CD4-positive, alpha-beta T cell treated with Interleukin-6 for 4 hours (primary cell): ENCODE results near the gene UBAC2.

Experiments used
- DNase-seq: peaks from one replicate; pipeline ENCODE4 v3.0.0-alpha.2; 2020; ENCODE audit warnings: mixed read lengths

Gene UBAC2, protein sequence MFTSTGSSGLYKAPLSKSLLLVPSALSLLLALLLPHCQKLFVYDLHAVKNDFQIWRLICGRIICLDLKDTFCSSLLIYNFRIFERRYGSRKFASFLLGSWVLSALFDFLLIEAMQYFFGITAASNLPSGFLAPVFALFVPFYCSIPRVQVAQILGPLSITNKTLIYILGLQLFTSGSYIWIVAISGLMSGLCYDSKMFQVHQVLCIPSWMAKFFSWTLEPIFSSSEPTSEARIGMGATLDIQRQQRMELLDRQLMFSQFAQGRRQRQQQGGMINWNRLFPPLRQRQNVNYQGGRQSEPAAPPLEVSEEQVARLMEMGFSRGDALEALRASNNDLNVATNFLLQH

DNA sequence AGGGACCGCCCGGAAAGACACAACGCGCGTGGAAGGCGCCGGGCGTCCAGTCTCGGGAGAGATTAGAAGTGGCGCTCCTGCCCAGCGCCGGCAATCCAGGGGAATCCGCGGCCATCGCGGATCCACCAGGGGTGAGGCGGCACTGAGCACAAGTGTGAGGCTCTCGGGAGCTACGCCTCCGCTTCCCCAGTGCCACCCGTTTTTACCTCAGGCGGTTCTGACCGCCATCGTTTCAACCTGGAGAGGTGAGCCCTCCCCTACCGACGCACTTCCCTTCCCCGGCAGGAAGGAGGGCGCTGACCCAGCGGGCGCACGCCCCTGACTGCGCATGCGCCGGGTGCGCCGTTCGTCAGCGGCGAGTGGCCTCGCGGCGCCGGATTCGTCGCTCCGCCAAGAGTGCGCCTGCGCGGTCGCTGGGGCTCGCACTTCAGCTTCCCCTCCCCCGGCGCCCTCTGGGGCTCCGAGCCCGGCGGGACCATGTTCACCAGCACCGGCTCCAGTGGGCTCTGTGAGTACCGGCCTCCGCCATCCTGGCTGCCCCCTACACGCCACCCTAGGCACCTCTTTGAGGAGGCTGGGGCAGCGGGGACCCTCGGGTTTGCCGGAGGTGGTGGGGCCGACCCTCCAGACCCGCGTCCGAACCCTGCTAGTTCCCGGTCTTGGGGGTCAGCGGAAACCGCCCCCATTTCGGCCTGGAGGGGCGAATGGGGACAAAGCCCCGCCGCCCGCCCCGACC lies at the start of gene UBAC2:
Gene UBAC2 (plus strand): TSS at position 423 of the 736 bp plus-strand sequence. CDS start 55 bp downstream, at position 478.
- DNase-seq, result peak; percentile 97

DNA sequence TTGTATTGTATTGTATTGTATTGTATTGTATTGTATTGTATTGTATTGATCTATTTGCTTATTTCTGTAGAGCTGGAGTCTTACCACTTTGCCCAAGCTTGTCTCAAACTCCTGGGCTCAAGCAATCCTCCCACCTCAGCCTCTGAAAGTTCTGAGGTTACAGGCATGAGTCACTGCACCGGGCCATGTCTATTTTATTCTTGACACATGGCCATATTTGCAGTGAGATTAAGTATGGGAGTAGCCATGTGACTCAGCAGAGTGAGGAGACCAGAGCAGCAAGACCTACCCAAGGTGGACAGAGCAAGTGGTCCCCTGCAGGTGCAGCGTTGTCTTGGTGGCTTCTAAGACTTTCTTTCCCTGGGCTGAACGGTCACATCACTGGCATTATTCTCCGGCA lies 49.1 kb upstream of the UBAC2 start:
- DNase-seq, result no peak

DNA sequence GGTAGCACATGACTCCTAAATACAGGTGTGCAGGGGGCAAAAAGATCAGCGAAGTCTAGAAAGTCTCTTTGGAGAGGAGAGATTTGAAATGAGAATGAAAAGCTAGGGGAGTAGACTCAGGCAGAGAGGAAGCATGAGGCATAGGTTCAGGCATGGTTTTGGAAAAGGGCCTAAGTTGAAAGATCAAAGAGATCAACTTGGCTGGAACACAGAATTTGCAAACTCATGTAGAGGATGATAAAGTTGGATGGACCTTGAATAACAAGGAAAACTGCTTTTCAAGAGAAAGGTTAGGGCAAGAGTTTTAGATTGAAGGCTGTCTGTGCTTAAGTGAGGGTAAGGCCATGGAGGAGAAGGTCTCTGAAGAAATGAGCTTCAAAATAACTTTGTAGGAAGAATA lies 47.4 kb upstream of the UBAC2 start:
- DNase-seq, result no peak

DNA sequence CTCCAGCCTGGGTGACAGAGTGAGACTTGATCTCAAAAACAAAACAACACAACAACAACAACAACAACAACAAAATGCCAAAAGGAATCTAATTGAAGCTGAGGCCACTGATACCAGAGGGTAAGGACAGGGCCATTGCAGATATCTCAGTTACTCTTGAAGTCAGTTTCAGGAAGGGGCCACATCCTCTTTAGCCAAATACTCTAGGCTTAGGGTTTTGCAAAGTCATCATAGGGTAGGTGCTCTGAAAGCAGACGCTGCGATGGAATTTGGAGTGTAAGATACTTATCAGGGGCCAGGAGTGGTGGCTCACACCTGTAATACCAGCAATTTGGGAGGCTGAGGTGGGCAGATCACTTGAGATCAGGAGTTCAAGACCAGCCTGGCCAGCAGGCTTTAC lies 46.6 kb upstream of the UBAC2 start:
- DNase-seq, result no peak

DNA sequence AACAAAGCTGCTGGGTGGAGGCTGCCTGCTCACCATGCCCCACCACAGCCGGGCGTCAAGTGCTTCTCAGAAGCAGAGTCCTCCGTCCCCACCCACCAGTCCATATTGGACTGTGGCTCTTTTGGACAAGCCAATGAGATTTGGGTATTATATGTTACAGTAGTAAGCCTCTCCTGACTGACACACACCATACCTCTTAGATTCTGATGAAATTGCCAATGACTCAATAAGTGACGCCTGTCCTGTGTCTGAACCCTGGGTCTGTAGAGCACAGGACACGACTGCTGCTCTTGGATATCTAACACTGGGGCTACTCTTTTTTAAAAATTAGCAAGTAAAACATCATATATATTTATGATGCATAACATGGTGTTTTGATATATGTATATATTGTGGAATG lies 44.8 kb upstream of the UBAC2 start:
- DNase-seq, result no peak

DNA sequence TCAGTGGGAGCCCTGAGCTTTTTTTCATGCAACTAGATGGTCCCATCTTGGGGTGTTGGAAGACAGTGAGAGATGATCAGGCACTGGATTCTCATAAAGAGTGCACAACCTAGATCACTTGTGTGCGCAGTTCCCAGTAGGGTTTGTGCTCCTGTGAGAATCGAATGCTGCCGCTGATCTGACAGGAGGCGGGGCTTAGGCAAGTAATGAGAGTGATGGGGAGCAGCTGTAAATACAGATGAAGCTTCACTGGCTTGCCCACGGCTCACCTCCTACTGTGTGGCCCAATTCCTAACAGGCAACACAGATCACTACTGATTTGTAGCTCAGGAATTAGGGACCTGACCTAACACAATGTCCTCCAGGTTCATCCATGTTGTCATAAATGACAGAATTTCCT lies 43.6 kb upstream of the UBAC2 start:
- no peak for DNase-seq

DNA sequence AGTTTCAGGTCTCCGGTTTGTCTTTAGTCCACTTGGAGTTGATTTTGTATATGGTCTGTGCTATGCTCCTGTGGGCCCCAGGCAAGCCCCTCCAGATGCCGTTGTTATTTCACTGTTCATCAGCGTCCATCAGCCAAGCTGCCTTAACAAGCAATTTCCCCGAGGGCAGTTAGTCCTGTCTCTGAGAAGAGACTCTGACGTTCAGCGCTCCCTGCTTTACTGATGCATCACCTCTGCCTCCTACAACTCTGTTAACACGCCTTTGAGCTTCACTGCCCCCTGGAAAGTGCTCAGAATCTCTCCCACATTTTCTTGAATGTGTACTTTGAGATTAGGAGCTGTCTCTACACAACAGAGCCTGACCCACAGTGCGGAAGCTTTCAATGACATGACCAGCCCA lies 41.8 kb upstream of the UBAC2 start:
- DNase-seq, result no peak

DNA sequence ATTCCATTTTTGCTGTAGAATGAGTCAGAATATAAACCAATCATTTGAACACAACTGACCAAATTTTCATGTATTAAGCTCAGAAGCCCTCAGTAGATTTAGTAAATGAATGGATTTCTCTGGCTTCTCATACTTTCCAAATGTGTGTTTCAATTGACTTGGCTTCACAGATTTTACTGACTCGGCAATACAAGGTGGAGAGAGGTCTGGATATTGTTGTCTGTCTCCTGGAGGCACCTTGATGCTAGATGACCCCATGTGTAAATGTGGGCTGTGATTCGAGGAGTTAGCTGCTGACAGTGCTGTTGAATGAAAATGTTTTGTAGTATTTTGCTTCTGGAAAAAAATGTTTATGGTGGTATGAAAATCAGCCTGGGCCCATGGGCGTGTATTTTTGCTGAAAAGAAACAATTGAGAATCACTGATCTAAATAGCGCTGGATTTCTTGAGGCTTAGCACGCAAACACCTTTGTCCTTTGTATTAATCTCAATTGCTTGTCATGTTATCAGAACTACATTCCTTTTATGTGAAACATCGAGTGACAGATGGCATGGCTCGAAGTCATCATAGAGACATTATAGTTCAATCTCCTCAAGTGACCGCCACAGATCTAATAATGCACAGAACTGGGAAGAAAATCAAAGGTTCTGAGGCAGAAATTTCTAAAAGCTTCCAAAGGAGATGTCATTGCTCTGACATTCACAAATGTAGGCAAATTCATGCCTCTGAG lies 41.2 kb upstream of the UBAC2 start:
- DNase-seq, result no peak

DNA sequence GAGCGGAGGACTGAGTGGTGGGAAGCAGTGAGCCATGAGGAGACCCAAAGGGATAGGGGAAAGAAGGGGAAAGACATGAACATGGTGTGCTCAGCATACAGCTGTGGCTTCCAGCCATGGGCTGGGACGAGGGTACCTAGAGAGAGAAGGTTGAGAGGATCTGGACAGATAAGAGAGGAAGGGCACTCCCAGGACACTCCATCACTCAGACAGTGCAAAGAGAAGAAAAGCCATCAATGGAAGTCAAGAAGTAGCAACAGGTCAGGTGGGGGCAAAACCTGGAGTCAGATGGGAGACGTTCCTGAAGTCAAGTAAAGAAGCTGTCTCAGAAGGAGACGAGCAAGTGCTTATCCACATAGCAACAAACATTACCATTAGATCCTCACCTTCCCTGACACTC lies 40.2 kb upstream of the UBAC2 start:
- no peak for DNase-seq

DNA sequence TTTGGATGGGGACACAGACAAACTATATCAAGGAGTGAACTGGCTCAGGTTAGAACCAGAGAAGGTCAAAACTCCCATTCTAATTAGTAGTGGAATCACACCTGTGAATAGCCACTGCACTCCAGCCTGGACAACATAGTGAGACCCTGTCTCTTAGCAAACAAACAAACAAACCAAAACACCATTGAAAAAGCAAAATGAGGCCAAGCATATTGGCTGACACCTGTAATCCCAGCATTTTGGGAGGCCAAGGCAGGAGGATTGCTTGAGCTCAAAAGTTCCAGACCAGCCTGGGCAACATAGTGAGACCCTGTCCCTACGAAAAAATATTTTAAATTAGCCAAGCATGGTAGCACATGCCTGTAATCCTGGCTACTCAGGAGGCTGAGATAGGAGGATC lies 39.1 kb upstream of the UBAC2 start:
- no peak for DNase-seq

DNA sequence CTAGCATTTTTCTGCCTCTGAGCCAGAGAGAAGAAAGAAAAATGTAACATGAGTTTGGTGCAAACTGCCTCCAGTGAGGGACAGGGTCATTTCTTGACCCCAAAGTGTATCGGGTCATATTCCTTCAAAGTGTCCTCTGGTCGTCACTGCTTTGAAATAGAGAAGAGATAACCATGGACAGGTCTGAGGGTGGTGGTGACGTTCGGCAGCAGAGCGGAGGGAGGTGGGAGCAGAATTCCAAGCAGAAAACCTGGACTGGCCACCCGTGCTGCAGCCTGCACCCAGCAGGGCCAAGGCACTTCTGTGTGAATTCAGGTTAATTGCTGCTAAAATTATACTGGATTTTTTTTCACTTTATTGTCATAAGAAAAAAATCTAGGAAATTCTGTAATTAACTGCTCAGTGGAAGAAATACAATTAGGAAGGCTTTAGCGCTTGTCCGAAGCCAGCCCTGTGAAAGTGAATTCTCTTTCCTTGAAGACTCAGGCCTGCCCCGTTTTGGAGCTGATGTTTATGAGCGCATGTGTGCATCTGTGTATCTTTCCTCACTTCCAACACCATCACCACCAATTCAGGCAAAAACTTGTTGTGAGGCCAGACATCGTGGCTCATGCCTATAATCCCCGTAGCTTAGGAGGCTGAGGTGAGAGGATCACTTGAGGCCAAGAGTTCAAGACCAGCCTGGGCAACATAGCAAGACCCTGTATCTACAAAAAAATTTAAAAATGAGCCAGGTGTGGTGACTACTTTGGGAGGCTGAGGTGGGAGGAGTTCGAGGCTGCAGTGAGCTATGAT lies 37.9 kb upstream of the UBAC2 start:
- no peak for DNase-seq

DNA sequence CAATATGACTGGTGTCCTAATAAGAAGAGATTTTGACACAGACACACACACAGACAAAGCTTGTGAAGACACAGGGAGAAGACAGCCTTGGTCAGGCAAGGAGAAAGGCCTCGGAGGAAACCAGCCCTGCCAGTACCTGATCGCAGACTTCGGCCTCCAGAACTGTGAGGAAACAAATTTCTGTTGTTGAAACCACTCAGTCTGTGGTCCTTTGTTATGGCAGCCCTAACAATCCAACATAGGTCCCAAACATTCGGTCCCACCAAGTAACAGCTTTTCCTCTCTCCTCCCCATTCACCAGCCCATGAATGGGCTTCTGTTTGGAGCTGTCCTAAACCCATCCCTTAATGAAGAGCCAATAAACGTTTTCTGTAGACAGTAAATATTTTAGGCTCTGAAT lies 36.4 kb upstream of the UBAC2 start:
- no peak for DNase-seq

DNA sequence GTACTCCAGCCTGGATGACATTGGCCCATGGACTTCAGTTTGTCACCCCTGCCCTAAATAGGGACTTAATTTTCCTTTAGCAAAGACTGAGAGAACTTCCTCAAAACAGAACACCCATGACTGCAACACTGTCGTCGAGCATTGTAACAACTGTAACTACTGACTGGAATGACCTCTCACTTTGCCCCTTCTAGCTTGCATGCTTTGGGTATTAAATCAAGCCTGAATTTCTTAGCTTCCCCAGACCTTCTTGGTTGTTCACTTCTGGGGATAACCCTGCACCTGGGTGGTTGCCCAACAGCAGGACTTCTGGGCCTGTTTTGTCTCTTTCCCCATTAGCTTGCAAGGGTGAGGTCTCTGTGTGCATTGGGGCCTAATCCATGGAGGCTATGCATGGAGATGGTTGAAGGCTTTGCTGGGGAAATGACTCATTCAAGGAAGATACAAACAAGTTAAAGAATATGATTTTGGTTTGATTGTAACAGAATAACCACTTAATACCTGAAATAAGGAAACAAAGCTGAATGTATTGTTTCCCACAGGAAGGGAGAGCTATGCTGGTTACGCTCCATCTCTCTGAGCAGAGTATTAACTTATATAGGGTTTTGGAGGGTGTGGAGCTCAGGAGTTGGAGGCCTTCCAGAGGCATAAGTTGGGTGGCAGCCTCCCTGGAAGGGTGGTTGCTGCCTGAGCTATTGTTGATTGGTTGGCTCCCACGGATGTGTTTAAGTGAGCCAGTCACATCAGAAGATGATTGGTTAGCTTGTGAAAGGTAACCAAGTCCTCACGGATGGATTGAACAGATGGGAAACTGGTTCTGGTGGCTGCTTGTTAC lies 34.7 kb upstream of the UBAC2 start:
- no peak for DNase-seq

DNA sequence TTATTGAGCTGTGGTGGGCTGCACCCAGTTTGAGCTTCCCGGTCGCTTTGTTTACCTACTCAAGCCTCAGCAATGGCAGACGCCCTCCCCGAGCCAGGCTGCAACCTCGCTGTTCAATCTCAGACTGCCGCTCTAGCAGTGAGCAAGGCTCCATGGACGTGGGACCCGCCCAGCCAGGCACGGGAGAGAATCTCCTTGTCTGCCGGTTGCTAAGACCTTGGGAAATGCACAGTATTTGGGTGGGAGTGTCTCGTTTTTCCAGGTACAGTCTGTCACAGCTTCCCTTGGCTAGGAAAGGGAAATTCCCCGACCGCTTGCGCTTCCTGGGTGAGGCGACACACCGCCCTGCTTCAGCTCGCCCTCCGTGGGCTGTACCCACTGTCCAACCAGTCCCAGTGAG lies 27.7 kb upstream of the UBAC2 start:
- no peak for DNase-seq

DNA sequence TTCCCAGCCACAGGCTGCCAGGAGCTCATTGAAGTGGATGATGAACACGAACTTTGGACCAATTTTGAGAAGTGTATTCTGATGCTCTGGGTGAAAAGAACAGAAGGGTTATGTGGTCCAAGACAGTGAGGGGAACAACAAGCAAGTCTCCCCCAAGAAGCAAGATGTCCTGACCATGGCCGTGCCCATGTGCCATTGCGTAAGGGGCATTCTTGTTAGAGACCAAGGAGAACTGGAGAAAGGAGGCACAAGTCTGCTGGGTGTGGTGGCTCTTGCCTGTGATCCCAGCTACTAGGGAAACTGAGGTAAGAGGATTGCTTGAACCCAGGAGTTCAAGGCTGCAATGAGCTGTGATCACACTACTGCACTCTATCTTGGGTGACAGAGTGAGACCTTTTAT lies 27.0 kb upstream of the UBAC2 start:
- no peak for DNase-seq

DNA sequence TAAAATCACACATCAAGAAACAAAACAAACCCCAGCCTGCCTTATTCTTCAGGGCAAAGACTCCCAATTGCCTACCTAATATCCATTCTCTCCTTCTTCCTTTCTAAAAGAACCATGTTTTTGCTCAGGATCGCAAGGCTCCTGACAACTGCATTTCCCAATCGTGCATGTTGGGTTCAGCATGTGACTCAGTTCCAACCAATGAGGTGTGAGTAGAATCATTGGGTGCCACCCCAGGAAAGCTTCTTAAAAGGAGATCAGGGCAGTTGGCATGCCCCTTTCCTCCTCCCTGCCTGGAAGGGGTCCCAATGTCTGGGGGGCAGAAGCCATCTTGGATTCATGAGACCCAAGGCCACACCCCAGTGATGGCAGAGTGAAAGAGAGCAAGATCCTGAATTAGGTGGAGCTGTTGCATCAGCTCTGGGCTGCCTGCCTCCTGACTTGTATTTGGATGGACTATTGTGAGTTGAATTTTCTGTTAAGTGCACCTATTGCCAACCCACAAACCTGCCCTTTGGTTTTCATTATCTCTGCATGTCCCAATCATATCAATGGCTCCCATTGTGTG lies 26.0 kb upstream of the UBAC2 start:
- no peak for DNase-seq

DNA sequence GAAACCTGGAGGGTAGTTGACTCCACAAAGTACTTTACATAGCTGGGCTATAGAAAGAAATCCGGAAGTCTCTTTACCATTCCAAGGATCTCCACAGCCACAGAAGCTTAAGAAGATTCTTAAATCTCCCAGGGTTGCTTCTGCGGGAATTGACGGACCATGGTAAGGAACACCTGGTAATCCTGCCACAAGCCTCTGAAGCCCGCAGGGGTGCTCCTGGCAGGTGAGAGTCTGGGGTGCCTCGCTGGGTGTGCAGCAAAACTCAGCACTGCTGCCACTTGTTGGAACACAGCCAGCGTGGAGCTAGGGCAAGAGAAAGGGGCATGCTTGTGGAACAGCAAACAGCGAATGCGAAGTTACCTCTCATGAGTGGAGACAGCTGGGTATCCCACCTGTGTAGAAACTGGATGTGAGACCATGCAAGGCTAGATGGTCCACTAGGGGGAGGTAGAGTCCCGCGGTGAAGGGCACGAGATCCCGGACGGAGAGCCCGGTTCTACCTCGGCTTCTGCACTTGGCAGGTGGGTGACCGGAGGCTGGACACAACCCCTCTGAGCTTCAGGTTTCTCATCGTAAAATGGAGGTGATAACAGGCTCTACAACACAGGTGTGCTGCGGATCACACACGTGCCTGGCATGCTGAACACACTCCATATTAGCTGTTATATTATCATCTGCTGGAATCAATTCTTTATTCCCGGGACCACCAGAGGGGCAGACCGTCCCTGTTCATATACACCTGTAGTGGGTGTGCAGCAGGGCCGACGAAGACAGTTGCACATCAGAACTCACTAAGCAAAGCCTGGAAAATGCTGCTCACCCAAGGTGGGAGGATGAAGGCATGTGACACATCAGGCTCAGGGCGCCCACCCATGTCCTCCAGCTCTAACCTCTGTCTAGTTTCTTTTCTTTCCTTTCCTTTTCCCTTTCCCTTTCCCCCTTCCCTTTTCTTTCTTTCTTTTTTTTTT lies 24.1 kb upstream of the UBAC2 start:
- DNase-seq, result peak; percentile 84

DNA sequence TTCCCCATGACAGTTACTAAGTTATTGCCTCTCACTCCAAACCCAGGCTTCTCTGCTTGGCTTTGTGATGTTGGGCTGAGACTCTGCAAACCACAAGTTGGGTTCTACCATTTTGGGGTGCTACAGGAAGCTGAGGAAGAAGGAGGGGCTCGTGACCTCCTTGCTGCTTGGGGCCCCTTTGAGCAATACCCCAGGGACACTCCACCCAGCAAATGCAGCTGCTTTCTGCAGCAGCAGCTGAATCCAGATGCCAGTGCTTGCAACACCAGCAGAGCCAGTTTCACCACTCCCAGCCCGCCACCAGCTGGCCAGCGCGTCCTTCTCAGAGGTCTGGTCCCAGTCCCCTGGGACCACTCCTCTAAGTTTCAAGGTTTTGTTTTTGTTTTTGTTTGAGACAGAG lies 22.0 kb upstream of the UBAC2 start:
- DNase-seq, result peak; percentile 32

DNA sequence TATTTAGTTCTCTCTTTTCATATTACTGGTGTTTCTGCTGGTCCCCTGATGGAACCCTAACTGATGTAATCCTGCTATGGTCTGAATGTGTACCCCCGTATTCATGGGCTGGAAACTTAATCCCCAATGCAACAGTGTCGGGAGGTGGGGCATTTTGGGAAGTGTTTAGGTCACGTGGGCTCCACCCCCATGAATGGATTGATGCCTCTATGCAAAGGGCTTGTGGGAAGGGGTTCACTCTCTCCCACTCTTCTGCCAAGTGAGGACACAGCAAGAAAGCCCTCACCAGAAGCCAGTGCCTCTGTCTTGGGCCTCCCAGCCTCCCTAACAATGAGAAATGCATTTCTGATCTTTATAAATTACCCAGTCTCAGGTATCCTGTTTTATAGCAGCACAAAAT lies 21.2 kb upstream of the UBAC2 start:
- no peak for DNase-seq

DNA sequence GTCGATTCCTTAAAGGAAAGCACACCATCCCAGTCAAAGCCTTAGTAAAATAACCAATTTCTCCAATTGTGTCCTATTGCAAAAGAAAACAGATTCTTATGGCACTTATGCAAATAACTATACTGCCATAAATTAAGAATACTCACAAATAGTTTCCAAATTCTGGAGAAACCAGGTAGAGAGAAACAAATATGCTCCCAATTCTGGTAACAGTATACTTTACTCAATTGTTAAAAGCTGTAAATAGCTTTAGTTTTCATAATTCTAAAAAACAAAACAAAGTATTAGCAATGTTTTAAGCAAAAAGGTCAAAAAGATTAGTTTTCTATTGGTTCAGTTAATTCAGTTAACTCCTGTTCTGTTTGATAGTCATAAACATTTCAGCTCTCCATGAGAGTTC lies 18.2 kb upstream of the UBAC2 start:
- no peak for DNase-seq

DNA sequence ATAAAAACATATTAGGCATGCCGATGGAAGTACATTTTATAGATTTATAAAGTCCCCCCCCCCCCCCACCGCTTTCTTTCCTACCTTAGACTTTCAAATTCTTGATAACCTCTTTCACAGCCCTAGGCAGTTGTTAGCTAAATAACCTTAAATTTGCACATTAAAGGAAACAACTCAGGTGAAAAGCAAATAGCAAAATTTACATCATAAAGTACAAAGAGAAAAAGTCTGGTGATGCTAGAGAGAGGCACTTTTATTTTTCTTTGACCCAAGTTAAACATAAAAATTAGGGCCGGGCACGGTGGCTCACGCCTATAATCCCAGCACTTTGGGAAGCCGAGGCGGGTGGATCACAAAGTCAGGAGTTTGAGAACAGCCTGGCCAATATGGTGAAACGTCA lies 15.0 kb upstream of the UBAC2 start:
- no peak for DNase-seq
